Prostate gland (tissue), 2 donors: ENCODE results near the gene KDM4B.

Experiments used
- CTCF ChIP-seq, 4 experiments: fragments of 200-600 bp in 2 of 4; fragments of 450-650 bp in 2 of 4; sonication (generic) in 2 of 4; IDR thresholded peaks; 1 replicate in 3 of 4; 2 replicates in 1 of 4; pipeline ENCODE4 v1.5.1; 2016 to 2019; ENCODE audit warnings: antibody characterized with exemption in 4 of 4, mild to moderate bottlenecking in 2 of 4, moderate library complexity in 2 of 4
- POLR2AphosphoS5 ChIP-seq: sonication (generic); formaldehyde crosslinking; IDR thresholded peaks from one replicate; pipeline ENCODE4 v1.6.1; 2017; ENCODE audit warnings: antibody characterized with exemption

- TF ChIP-seq POLR2AphosphoS5 (no peak), CTCF (IDR thresholded peaks at IDR 0.05) (no peak)
Observed at GRCh38 chr19:4966591-4966990, 2.3 kb upstream of the KDM4B start.
